Mesodermal cell (in vitro differentiated cells): Measurements from ENCODE around the gene ZBTB16.
A peak's percentile ranks its signal among the peaks of the same experiment; 100 is the strongest.

ENCODE experiments used
- H3K27ac ChIP-seq: 2 replicates; pipeline ENCODE4 v1.7.0; 2013; ENCODE audit warnings: mild to moderate bottlenecking, low read depth, low read length, moderate library complexity; ENCODE audit not compliant: severe bottlenecking
- H3K36me3 ChIP-seq: 2 replicates; pipeline ENCODE4 v1.7.1; 2013; ENCODE audit warnings: mild to moderate bottlenecking, low read length, moderate library complexity; ENCODE audit not compliant: control insufficient read depth, insufficient read depth
- H3K4me1 ChIP-seq: one replicate; pipeline ENCODE4 v1.7.1; 2013; ENCODE audit warnings: mild to moderate bottlenecking, low read length; ENCODE audit not compliant: insufficient read depth, control insufficient read depth, poor library complexity, severe bottlenecking
- H3K4me3 ChIP-seq: 2 replicates; pipeline ENCODE4 v1.7.0; 2013; ENCODE audit warnings: low read length, control low read depth, mild to moderate bottlenecking; ENCODE audit not compliant: insufficient read depth, poor library complexity, severe bottlenecking; ENCODE audit errors: extremely low read depth
- H3K9me3 ChIP-seq: 2 replicates; pipeline ENCODE4 v1.7.1; 2013; ENCODE audit warnings: mild to moderate bottlenecking, low read length, moderate library complexity; ENCODE audit not compliant: control insufficient read depth
- WGBS, 2 experiments: methylation state at CpG; one replicate each; pipeline ENCODE4 v1.1.5; 2013; ENCODE audit warnings: missing lambda C conversion rate in 2 of 2; ENCODE audit not compliant: insufficient coverage in 2 of 2; 5-methylcytosine and 5-hydroxymethylcytosine counted together

The ZBTB16 gene

DNA sequence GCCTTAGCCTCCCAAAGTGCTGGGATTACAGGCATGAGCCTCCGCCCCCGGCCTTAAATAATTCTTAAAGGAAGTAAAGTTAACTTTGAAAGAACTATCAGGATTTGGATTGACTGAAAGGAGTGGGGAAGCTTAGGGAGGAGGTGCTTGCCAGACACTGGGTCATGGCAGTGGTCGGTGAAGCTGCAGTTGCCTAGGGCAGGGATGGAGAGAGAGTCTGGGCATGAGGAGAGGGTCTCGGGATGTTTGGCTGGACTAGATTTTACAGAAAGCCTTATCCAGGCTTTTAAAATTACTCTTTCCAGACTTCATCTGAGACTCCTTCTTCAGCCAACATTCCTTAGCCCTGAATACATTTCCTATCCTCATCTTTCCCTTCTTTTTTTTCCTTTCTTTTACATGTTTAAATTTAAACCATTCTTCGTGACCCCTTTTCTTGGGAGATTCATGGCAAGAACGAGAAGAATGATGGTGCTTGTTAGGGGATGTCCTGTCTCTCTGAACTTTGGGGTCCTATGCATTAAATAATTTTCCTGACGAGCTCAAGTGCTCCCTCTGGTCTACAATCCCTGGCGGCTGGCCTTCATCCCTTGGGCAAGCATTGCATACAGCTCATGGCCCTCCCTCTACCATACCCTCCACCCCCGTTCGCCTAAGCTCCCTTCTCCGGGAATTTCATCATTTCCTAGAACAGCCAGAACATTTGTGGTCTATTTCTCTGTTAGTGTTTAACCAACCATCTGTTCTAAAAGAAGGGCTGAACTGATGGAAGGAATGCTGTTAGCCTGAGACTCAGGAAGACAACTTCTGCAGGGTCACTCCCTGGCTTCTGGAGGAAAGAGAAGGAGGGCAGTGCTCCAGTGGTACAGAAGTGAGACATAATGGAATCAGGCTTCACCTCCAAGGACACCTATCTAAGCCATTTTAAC is 236.4 kb downstream of the ZBTB16 start, which contains the start of gene NNMT:
Gene NNMT (plus strand): TSS at position 724 of the 929 bp plus-strand sequence. CDS start 158 bp downstream, at position 882.
- Histone ChIP-seq H3K4me1 (peaks cover 37% of the 10 kb centered on the region), H3K27ac (peak within 1 kb of the TSS; percentile 97), H3K9me3 (peaks cover 2% of the 10 kb centered on the region), H3K36me3 (peaks cover 13% of the 10 kb centered on the region), H3K4me3 (peak within 1 kb of the TSS; percentile 37)
- WGBS, 2 experiments, result 89 to 96% methylated on average over 5 to 10 of the region's 11 CpGs

DNA sequence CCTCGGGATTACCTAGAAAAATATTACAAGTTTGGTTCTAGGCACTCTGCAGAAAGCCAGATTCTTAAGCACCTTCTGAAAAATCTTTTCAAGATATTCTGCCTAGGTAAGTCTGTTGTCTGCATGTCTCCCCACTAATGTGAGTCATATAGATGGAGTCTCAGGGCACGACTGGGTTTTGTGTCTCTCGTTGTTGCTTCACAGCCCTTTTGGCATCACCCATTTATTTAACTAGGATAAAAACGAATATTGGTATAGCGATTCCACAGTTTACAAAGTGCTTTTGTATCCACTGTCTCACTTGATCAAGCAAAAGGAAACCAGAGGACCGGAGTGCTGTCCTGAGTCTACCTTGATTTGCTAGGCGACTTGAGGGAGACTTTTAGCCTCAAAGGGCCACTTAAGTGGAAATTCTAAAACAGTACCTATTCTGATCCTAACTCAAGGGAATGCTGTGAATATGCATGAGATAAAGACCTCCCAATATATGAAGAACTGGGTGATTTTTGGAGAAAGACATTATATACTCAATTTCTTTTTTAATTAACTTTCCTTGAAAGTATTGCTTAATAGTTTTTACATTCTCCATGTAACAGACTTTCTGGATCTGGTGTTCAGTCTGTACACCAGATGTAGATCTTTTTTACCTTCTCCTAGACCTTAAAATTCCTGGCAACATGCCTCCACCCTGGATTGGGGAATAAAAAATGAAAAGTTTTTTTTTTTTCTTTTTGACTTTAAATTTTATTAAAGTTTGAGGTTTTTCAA is 237.3 kb downstream of the ZBTB16 start:
- peaks cover 29% of the 10 kb centered on the region for H3K4me1 ChIP-seq
- peaks cover 7% of the 10 kb centered on the region for H3K9me3 ChIP-seq
- H3K36me3 ChIP-seq, result peaks cover 22% of the 10 kb centered on the region
- peak overlapping the region; percentile 37 for H3K4me3 ChIP-seq
- WGBS, 2 experiments, result 87 to 91% methylated on average over 4 to 7 of the region's 7 CpGs
- peak overlapping the region; percentile 97 for H3K27ac ChIP-seq

- H3K9me3 ChIP-seq, result peaks cover 7% of the 10 kb centered on the region
- H3K4me3 ChIP-seq, result peak overlapping the region; percentile 37
- 83 to 91% methylated on average over 4 to 5 of the region's 8 CpGs for WGBS, 2 experiments
- peaks cover 24% of the 10 kb centered on the region for H3K36me3 ChIP-seq
- peaks cover 19% of the 10 kb centered on the region for H3K4me1 ChIP-seq
- no peak overlapping the region for H3K27ac ChIP-seq
These were observed 238.5 kb downstream of the ZBTB16 start for GRCh38 chr11:114297806-114298709.

DNA sequence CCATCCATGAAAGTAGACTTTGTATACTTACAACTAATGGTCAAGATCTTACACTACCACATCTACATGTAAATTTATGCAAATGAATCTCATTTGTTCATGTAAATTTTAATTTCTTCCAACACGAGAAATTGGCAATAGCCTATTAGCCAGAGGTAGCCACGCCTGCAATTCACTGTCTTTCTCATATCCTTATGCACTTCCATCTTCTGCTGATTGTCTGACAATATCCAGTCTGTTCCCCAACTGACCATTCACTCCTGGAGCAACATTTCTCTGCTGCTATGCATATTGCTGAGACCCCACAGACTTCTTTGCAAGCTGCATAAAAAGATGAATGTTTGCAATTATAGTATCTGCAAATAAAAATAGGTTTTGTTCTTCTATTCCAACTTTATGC is 239.2 kb downstream of the ZBTB16 start:
- H3K9me3 ChIP-seq, result peaks cover 7% of the 10 kb centered on the region
- no peak overlapping the region for H3K27ac ChIP-seq
- H3K4me1 ChIP-seq, result peaks cover 16% of the 10 kb centered on the region
- peaks cover 24% of the 10 kb centered on the region for H3K36me3 ChIP-seq
- H3K4me3 ChIP-seq, result peak overlapping the region; percentile 37
- 83 to 86% methylated on average over 1 to 2 of the region's 2 CpGs for WGBS, 2 experiments
